HG03039 (cell line): ENCODE measurements around the gene APMAP.

ENCODE experiments used
- ATAC-seq: cut with Tn5 transposase; IDR thresholded peaks from one replicate; pipeline ENCODE4 v1.9.1; 2021; ENCODE audit warnings: mild to moderate bottlenecking, moderate library complexity; ENCODE audit not compliant: unreplicated experiment

Gene APMAP

DNA sequence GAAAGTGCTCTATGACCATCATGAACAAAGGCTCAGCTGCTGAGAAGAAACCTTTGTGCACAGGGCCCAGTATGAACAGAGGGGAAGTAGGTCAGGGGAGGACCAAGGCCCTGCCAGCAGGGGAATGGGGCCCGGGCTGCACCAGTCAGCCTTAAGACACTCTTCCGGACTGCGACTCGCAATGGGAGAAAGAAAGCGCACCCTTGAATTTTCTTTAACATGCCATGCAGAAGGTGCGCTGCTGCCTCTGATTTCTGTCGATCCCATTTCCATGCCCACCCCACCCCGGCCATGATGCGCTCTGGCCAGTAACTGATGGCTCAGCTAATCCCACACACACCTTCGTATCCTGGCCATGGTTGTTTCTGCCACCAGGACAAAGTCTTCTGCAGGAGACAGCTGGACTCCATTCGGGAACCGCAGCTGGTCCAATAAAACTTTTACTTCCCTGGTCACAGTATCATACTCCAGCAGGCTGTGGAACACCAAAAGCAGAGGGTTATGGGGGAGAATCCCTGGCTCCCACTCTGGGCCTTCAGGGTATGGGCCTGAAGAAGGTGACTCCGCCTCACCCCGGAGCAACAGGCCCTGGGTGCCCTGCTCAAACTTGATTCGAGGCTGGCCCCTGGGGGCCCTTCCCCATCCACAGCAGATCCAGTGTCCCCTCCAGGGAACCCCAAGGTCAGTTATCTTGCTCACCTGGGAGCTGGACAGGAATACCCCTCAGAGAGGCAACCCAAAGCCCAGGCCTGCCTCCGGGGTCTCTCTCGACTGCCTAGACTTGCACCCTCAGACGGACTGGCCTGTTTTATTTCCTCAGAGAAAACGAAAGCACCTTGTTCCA lies 23.1 kb downstream of the APMAP start:
- ATAC-seq: no peak

DNA sequence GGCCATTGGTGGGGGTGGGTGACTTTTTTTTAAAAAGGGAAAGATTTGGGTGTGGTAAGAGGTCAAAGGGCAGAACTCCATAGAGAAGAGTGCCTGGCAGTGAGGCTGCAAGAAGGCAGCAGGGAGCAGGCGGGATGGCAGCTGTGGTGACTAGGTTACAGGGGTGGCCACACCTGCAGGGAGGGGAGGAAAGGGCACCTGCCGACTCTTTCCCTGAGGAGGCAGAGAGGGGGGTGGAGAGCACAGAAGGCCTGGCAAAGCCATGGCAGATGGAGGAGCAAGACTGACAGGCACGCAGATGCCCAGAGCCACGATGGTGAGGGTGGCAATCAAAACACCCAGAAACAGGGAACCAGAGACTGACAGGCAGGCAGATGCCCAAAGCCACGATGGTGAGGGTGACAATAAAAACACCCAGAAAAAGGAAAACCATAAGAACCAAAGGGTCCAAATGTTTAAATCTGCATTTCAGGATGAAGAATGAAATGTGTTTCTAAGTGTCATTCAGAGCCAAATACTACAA lies 24.2 kb downstream of the APMAP start:
- ATAC-seq: no peak

DNA sequence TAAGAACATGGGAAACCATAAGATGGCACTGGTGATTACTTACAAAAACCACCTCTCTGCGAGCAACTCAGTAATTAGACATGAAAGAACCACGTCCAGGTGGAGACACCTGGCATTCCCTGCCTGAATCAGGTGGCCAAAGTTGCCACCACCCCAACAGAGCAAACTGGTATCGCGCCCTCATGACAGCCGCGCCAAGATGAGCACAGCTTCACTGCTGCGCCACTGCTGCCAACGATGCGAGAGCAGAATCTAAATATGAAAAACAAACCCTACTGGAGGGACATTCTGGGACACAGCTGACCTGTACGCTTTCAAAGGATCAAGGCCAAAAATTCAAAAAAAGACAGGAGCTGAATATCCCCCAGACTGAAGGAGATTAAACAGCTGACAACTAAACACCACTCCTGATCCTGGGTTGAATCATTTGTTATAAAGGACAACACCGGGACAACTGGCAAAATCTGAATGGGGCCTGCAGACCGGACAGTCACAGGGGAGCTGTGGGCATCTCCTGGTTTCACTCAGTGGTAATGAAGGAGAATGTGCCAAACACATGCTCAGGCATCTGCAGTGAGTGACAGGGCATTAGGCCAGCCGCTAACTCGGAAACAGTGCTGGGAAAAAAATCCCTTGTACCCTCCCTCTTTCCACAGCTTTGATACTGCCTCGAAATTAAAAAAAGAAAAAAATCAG lies 26.1 kb downstream of the APMAP start:
- ATAC-seq: no peak

DNA sequence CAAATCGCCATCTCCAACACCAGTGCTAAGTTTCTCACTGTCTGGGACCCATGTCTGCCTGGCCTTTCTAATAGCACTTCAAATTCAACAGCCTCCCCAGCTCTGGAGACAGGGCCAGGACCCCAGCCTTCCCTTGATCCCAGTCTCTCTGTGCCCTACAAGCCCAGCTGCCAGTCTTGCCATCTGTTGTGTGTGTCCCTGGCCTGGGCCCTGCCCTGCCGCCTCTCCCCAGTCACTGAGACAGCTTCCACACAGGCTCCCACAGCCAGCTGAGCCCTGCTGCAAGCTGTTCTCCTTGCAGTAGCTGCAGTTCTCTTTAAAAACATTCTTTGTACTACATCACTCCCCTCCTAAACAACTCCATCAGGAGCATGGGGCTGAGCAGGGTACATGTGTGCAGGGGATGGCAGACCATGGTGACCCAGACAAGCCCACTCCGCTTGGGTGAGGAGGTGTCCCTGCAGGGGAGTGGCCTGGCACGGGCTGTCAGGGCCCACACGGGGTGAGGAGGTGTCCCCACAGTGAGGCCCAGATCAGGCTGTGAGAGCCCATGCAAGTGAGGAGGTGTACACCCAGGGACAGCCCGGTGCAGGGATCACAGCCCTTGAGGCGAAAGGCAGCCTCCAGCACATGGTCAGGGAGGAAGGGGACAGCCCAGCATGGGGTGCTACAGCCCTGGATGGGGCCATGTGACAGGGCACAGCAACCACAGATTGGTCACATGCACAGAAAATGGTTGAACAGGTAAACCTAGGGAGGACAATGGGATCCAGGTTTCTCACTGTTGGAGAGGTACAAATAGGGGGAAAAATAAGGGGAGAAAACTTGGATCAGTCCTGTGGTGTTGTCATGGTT lies 27.3 kb downstream of the APMAP start:
- ATAC-seq: no peak

DNA sequence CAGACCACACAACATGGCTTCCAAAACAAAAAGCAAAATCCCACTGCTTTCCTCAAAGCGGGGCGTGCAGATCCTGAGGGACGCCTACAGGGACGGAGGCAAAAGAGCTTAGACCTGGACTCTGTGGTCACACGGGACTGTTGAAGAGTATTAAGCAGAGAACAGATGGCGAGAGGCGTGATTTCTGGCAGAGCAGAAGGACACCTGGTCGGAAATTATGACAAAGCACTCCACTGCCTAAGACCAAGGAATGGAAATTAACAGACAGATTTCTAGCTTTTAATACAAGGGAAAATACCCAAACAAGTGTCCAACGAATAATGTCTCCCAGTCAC lies 28.1 kb downstream of the APMAP start:
- ATAC-seq: no peak

DNA sequence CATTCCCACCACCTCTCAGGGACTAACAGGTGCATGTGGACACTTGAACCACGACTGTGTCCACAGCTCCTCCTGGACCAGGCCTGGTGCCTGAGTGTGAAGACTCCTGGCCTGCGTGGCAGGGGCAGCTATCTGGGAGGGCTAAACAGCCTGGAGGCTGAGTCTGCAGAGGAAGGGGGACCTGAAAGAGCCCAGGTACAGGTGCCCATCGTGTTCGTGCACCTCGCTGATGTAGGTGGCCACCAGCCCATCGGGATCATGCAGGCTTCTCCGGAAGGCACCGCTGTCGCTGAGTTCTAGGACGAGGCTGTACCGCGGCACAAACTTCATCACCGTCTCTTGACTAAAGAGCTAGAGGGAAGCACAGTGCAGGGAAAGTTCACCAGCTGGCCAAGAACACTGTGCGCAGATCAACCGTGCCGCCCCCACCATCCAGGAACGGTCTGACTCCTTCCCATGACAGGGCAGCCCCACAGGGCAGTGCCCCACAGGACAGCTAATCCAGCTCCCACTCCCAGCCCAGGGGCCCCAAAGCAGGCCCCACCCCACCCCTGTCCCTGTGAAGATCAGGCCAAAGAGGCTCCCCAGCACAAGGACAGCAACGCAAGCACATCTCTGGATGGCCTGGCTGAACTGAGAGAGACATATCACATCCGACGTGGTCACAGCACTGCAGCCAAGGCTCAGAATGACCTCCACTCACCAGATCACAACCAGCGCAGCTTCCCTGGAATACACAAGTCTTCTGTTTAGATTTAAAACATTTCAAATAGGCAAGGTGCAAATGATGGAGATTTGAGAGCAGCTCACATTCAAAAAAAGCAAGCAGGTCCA lies 28.7 kb downstream of the APMAP start:
- no peak for ATAC-seq

DNA sequence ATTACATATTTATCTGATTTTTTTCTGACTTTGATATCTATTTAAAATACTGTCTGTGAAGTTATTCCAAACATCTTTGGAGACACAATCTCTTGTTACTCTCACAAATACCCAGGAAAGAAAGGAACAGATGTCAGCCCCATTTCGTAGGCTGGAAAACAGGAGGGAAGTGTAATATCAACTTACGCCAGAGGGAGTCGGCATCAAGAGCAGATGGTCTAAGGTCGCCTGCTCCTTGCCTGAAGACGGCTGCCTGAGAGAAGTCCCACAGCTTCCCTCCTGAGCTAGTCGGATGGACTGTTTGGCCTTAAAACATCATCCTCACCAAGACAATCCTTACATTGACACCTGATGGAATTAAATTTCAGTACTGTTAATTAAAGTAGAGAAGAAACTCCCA lies 30.0 kb downstream of the APMAP start:
- no peak for ATAC-seq

DNA sequence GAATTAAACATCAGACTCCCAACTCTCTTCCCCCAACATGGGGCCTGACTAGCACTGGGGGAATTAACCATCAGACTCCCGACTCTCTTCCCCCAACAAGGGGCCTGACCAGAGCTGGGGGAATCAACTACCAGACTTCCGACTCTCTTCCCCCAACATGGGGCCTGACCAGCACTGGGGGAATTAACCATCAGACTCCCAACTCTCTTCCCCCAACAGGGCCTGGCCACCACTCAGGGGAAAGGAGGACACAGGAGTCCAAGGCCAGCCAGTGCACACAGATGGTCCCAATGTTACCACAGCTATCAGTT lies 30.4 kb downstream of the APMAP start:
- no peak for ATAC-seq

DNA sequence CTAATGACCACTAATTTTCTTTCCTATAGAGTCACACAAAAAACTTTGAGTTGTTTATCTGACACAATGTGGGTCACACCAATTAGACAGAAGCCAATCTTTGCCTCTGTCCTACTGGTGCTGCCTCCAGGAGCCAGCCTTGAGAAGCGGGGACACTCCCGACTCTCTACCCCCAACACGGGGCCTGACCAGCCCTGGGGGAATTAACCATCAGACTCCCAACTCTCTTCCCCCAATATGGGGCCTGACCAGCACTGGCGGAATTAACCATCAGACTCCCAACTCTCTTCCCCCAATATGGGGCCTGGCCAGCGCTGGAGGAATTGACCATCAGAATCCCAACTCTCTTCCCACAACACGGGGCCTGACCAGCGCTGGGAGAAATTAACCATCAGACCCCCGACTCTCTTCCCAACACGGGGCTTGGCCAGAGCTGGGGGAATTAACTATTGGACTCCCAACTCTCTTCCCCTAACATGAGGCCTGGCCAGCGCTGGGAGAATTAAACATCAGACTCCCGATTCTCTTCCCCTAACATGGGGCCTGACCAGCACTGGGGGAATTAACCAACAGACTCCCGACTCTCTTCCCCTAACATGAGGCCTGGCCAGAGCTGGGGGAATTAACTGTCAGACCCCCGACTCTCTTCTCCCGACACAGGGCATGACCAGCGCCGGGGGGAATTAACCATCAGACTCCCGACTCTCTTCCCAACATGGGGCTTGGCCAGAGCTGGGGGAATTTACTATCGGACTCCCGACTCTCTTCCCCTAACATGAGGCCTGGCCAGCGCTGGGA lies 31.0 kb downstream of the APMAP start:
- ATAC-seq: no peak

DNA sequence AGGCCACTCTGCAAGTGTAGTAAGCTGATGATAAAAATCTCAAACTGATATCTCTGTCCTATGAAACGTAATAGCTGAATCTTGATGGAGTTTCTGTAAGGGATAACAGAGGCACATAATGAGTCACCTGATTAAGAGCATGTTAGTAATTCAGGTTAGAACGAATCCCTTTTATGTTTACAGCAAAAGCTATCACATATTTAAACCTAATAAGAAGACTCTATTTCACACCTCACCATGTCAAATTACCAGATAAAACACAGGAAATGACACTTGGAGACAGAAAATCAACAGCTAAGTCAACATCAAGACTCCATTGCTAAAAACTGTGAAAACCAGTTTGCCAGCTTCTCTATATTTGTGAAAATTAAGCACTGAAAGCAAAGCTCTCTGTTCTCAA lies 31.7 kb downstream of the APMAP start:
- ATAC-seq: no peak

DNA sequence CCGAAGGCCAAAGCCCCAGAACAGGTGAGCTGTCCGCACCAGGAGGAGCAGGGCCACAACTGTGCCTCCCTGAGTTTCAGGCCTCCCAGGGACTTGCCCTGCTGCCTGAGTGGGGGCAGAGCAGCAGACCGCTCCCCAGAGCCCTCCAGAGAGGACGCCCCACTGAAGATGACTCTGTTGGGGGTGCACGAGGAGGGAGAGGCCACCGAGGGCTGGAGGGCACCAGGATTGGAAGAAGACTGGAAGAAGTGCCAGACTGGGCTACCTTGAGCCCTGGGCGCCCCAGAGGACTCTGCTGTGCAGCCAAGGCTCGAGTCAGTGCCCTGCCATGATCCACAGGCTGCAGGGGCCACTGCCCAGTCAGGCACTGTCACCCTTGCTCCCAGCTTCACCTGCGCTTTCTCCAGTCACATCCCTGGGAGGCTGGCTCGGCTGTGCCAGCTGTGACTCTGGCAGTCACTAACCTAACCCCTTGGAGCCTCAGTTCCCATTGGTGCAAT lies 32.2 kb downstream of the APMAP start:
- no peak for ATAC-seq

DNA sequence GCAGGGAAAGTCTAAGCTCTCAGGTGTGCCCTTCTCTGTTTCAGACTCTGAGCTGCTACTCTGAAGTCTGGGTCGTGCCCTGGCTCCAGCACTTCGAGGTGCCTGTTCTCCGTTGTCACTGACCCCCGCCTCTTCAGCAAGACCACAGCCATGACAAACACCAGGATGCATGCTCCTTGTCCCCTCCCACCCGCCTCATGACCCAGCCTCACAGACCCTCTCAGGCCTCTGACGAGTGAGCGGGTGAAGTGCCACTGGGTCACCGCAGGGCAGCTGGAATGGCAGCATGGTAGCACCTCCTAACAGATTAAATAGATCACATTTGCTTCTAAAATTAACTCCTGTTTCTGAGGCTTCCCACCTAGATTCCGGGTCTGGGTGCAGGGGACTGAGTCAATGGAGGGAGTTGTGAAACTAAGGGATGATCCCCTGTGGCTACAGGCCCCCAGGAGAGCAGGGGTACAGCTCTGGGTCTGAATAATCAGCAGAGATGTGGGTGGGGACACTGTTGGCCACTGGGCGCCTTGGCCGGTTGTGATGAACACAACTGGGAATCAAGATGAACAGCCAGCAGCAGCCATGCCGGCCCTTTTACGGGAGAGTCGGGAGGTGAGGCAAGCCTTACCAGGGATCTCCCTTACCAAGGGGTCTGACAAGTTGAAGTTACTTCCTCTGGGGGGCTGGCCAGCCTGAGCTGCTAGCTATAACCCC lies 32.8 kb downstream of the APMAP start:
- no peak for ATAC-seq

DNA sequence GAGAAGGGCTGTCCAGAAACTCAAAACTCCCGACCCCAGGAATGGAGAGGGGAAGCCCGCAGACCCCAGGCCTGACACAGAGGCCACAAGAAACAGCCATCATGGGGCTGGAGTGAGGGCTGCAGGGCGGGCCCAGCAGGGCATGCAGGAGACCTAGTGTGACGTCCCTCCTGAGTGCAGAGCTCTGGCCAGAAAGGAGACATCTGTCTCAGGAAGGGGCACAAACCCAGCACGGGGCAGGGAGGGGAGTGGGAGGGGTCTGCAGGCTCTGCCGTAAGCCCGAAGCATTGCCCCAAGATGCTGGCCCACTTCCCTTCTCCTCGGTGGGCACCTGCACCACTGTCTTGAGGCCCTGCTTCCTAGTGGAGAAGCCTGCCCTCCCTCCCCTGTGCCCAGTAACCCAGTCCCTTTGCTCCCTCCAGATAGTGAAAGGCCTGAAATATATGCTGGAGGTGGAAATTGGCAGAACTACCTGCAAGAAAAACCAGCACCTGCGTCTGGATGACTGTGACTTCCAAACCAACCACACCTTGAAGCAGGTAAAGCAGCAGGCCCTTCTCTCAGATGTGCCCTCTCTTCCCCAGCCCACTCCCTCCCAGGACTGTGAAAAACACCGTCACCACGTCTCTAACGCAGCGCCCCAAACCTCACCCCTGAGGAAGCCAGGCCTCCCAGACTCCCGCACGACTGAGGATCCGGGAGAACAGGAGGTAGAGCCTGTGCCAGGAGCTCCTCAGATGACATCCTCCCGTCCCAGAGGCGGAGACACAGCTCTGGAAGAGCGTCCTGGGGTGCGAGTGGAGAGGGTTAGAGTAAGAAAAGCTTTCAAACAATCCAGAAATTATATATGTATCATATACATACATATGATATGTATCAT lies 33.8 kb downstream of the APMAP start:
- no peak for ATAC-seq

DNA sequence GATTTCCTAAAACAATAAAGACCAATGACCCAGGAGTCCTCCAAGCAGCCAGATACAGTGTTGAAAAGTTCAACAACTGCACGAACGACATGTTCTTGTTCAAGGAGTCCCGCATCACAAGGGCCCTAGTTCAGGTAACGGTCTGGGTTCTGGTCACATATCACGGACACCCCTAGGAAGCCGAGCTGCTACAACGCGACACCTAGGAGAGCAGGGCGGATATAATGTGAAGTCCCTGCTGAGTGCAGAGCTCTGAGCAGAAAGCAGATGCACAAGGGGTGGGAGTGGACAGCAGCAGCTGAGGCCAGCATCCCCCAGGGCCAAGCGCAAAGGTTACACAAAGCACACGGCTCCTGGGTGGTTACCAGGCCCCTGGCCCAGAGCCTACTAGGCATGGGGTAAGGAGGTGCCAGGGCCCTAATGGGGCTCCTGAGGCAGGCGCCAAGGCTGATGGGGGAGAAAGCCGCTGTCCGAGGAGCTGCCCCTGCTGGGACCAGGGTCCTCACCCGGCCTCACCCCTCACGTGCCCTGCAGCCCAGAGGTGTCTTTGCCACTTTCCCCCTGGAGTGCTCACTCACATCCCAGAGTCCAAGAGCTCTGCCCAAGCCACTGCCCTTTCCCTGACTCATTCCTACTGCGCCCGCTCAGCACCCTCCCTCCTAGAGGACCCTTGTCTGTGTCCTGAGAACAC lies 35.1 kb downstream of the APMAP start:
- no peak for ATAC-seq

DNA sequence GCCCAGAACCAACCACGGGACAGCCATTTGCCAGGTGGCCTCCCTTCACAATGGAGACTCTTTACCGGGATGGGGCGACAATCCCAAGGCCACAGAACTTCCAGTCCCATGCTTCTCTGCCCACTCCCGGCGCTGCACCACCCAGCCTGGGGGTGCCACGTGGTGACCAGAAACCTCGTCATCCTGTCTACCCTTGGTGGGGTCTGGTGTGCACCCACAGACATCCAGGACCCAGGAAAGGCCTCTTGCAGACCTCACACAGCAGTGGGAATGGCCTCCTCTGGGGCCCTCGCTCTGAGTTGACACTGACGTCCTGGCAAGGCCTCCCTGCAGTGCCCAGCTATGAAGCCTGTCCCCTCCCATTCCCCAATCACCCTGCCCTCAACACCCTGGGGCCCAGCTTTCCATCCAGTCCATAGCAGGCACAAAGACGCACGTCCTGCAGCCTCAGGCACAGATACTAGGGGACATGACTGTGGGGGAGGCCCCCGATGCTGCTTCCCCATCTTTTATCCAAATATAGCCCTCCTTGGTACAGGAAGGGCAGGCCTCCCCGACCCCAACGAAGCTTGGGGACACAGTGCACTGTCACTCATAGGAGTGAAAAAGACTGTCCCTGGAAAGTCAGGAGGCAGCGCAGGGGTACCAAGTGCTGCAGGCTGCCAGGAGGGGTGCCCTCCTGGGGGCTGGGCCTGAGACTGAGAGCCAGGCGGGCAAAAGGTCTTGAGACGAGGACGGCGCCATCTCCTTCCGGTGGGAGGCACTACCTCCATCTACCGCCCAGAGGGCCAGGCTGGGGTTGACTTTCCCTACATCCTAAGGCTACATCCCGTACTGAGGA lies 36.3 kb downstream of the APMAP start:
- ATAC-seq: no peak

DNA sequence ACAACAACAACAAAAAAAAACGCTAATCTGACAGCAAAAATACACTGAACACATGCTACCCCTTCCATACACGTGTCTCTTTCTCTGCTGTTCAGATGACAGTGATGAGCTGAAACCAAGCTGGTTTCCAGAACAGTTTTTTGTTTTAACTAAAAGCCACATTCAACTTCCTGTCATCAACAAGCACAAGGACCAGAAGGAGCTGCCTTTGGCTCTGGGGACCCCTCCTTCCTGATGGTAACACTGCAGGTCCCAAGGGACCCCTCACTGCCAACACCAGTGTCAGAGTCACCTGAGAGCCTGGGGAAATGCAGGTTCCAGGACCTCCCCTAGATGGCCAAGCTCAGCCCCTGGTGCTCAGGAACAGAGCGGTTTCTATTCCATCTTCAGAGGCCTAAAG lies 37.5 kb downstream of the APMAP start:
- ATAC-seq: peak; percentile 43

DNA sequence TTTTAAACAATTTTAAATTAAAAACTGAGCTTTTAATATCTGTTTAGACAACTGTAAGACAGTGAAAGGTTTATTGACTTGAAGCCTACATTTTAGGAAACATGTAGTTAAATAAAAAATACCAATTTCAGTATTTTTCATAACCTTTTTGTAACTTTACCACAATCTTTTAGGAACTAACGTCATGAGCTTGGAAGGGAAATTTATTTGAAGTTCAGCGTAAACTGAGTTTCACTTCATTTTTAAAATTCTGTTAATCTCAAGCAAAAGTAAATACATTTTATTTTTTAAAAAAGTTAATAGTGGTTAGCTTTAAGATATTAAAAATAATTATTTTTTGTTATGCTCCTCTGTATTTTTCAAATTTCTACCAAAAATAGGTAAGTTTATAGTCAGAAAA lies 38.0 kb downstream of the APMAP start:
- no peak for ATAC-seq
